ENCODE measurements around the gene STX11.
A peak's percentile ranks its signal among the peaks of the same experiment; 100 is the strongest.

The STX11 gene

DNA sequence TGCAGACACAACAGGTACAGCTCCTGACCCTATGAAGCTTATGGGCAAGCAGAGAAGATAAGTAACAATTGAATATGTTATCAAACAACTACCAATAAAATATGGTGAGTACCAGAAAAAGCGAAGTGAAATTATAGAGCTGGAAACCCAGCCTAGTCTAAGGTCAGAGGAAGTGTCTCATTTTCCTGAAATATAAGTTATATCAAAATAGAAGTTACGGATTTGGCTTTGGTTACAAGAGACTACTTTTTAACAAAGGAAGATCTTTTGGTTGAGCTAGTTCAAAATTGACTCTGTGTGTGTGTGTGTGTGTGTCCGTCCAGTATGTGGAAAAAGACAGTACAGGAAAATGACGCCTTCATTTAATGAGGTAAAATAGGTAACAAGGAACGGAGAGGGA lies 8.9 kb downstream of the STX11 start:
- Histone ChIP-seq H3K27me3 (ENCODE audit: insufficient read depth, low read length) (no peaks in the 10 kb centered on the region), H4K91ac (ENCODE audit: low read depth, low read length) (no peak overlapping the region), H4K8ac (ENCODE audit: low read depth, low read length) (no peak overlapping the region), H2BK12ac (ENCODE audit: low read length) (no peak overlapping the region), H3K27ac (ENCODE audit: low read depth, low read length) (no peak overlapping the region), H3K4me3 (ENCODE audit: low read depth, low read length) (no peak overlapping the region), H2AK5ac (ENCODE audit: low read length) (no peak overlapping the region), H3K9me3 (ENCODE audit: insufficient read depth, low read depth, low read length) (no peaks in the 10 kb centered on the region), H3K4ac (ENCODE audit: low read depth, low read length) (no peak overlapping the region), H3K23ac (ENCODE audit: low read length) (no peak overlapping the region), H3K9ac (ENCODE audit: low read length) (no peak overlapping the region), H4K12ac (ENCODE audit: low read depth, low read length) (no peak overlapping the region), H3K79me1 (ENCODE audit: low read length) (peaks cover 2% of the 10 kb centered on the region), H2BK5ac (ENCODE audit: low read depth, low read length, poor library complexity) (no peak overlapping the region), H2BK120ac (ENCODE audit: insufficient read depth, low read length, poor library complexity) (no peak overlapping the region), H3K14ac (ENCODE audit: low read length) (no peak overlapping the region), H2AFZ (ENCODE audit: insufficient read depth, low read length, poor library complexity) (no peak overlapping the region), H3K79me2 (ENCODE audit: control insufficient read depth, insufficient read depth, low read length, poor library complexity) (no peaks in the 10 kb centered on the region), H3K4me1 (ENCODE audit: control insufficient read depth in 1 of 2, insufficient read depth in 2 of 2, low read length in 2 of 2) (peaks cover 3 to 8% of the 10 kb centered on the region in 2 experiments), H3K4me2 (ENCODE audit: low read length) (no peak overlapping the region), H3K18ac (ENCODE audit: low read length) (no peak overlapping the region), H3K36me3 (ENCODE audit: control insufficient read depth in 1 of 2, insufficient read depth in 2 of 2, low read length in 2 of 2) (no peaks in the 10 kb centered on the region)
- DNase-seq, result no peak
- no CpG with 5 or more reads among the region's 5 CpGs for WGBS (ENCODE audit: extremely low coverage, insufficient coverage, insufficient read length)

DNA sequence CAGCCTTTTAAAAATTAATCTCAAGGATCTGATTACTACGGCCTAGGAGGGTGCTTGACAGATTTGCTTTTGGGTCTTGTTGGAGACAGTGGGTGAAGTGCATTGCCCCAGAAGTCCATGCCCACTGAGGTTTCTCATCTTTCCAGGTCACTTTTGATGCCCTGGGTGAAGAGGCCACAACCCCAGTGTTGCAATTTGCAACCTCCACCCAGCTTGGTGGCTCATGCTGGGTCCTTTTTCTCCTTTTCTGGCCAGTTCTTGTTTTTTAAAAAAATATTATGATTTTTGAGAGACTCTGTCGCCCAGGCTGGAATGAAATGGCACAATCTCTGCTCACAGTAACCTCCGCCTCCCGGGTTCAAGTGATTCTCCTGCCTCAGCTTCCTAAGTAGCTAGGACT lies 9.4 kb downstream of the STX11 start:
- Histone ChIP-seq H3K27me3 (ENCODE audit: insufficient read depth, low read length) (no peaks in the 10 kb centered on the region), H4K12ac (ENCODE audit: low read depth, low read length) (no peak overlapping the region), H3K27ac (ENCODE audit: low read depth, low read length) (no peak overlapping the region), H2AK5ac (ENCODE audit: low read length) (no peak overlapping the region), H3K4me1 (ENCODE audit: control insufficient read depth in 1 of 2, insufficient read depth in 2 of 2, low read length in 2 of 2) (peaks cover 3 to 8% of the 10 kb centered on the region in 2 experiments), H3K4me2 (ENCODE audit: low read length) (no peak overlapping the region), H3K36me3 (ENCODE audit: control insufficient read depth in 1 of 2, insufficient read depth in 2 of 2, low read length in 2 of 2) (no peaks in the 10 kb centered on the region), H3K14ac (ENCODE audit: low read length) (no peak overlapping the region), H3K9ac (ENCODE audit: low read length) (no peak overlapping the region), H4K8ac (ENCODE audit: low read depth, low read length) (no peak overlapping the region), H2BK5ac (ENCODE audit: low read depth, low read length, poor library complexity) (no peak overlapping the region), H2BK12ac (ENCODE audit: low read length) (no peak overlapping the region), H3K79me2 (ENCODE audit: control insufficient read depth, insufficient read depth, low read length, poor library complexity) (no peaks in the 10 kb centered on the region), H3K4me3 (ENCODE audit: low read depth, low read length) (no peak overlapping the region), H3K23ac (ENCODE audit: low read length) (peak overlapping the region; percentile 95), H2BK120ac (ENCODE audit: insufficient read depth, low read length, poor library complexity) (no peak overlapping the region), H3K4ac (ENCODE audit: low read depth, low read length) (no peak overlapping the region), H3K18ac (ENCODE audit: low read length) (no peak overlapping the region), H4K91ac (ENCODE audit: low read depth, low read length) (no peak overlapping the region), H3K79me1 (ENCODE audit: low read length) (peaks cover 2% of the 10 kb centered on the region), H3K9me3 (ENCODE audit: insufficient read depth, low read depth, low read length) (no peaks in the 10 kb centered on the region), H2AFZ (ENCODE audit: insufficient read depth, low read length, poor library complexity) (no peak overlapping the region)
- no peak for DNase-seq
- WGBS (ENCODE audit: extremely low coverage, insufficient coverage, insufficient read length), result no CpG with 5 or more reads among the region's 4 CpGs

DNA sequence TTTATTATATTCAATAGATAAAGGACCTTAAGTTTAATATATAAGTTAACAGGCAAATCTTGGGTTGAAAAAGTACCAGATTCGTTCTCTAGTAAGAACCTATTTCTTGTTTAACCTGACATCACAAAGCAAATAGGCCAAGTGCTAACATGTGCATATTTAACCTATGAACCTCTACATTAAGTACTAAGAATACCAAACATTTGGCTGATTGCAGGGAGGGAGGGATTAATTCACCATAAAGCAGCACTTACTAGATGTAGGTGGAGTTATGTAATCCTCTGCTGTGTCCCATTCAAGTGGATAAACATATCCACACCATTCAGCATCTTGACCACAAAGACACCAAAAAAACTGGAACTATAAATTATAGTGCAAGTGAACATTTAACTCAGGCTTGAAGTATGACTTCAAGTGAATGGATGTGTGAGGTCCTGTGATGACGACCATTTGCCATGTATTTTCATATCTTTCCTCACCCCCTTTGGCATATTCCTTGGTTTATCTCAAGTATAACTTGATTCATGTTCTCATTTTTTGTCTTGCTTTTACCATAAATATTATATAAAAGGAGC lies 10.2 kb downstream of the STX11 start:
- Histone ChIP-seq H3K23ac (ENCODE audit: low read length) (no peak overlapping the region), H2BK120ac (ENCODE audit: insufficient read depth, low read length, poor library complexity) (no peak overlapping the region), H3K18ac (ENCODE audit: low read length) (no peak overlapping the region), H2AK5ac (ENCODE audit: low read length) (no peak overlapping the region), H4K91ac (ENCODE audit: low read depth, low read length) (no peak overlapping the region), H3K79me2 (ENCODE audit: control insufficient read depth, insufficient read depth, low read length, poor library complexity) (no peaks in the 10 kb centered on the region), H3K9me3 (ENCODE audit: insufficient read depth, low read depth, low read length) (no peaks in the 10 kb centered on the region), H2AFZ (ENCODE audit: insufficient read depth, low read length, poor library complexity) (no peak overlapping the region), H3K27me3 (ENCODE audit: insufficient read depth, low read length) (no peaks in the 10 kb centered on the region), H3K27ac (ENCODE audit: low read depth, low read length) (no peak overlapping the region), H4K12ac (ENCODE audit: low read depth, low read length) (no peak overlapping the region), H4K8ac (ENCODE audit: low read depth, low read length) (no peak overlapping the region), H3K4me2 (ENCODE audit: low read length) (no peak overlapping the region), H3K4ac (ENCODE audit: low read depth, low read length) (no peak overlapping the region), H3K9ac (ENCODE audit: low read length) (no peak overlapping the region), H2BK12ac (ENCODE audit: low read length) (no peak overlapping the region), H3K79me1 (ENCODE audit: low read length) (peaks cover 2% of the 10 kb centered on the region), H3K4me1 (ENCODE audit: control insufficient read depth in 1 of 2, insufficient read depth in 2 of 2, low read length in 2 of 2) (peaks cover 3 to 8% of the 10 kb centered on the region in 2 experiments), H3K36me3 (ENCODE audit: control insufficient read depth in 1 of 2, insufficient read depth in 2 of 2, low read length in 2 of 2) (no peaks in the 10 kb centered on the region), H2BK5ac (ENCODE audit: low read depth, low read length, poor library complexity) (no peak overlapping the region), H3K14ac (ENCODE audit: low read length) (no peak overlapping the region), H3K4me3 (ENCODE audit: low read depth, low read length) (no peak overlapping the region)
- no CpG with 5 or more reads among the region's 2 CpGs for WGBS (ENCODE audit: extremely low coverage, insufficient coverage, insufficient read length)
- DNase-seq, result no peak

DNA sequence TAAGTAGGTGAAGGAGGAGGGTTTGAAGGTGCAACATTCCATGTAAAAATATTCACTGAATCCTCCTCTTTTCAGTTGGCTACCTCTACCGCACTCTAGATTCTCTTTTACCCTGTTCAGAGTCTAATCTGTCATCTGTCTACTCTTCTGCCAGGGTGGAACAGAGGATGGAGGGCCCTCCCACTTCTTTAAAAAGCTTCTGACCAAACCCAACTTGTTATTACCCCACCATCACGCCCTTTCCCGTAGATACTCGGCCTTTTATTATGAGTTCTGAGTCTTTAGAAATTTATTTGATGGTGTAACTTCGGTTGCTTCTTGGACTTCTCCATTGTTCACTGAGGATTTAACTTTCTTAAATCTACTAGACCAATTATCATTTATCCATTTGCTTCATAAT lies 11.7 kb downstream of the STX11 start:
- H3K27ac ChIP-seq (ENCODE audit: low read depth, low read length), result no peak overlapping the region
- no peak overlapping the region for H2BK120ac ChIP-seq (ENCODE audit: insufficient read depth, low read length, poor library complexity)
- H3K9me3 ChIP-seq (ENCODE audit: insufficient read depth, low read depth, low read length), result no peaks in the 10 kb centered on the region
- H3K4ac ChIP-seq (ENCODE audit: low read depth, low read length), result no peak overlapping the region
- H4K8ac ChIP-seq (ENCODE audit: low read depth, low read length), result no peak overlapping the region
- no peak overlapping the region for H4K91ac ChIP-seq (ENCODE audit: low read depth, low read length)
- no peak overlapping the region for H2AK5ac ChIP-seq (ENCODE audit: low read length)
- no peak overlapping the region for H2BK12ac ChIP-seq (ENCODE audit: low read length)
- H3K14ac ChIP-seq (ENCODE audit: low read length), result no peak overlapping the region
- no peak overlapping the region for H4K12ac ChIP-seq (ENCODE audit: low read depth, low read length)
- no peak overlapping the region for H3K23ac ChIP-seq (ENCODE audit: low read length)
- H3K27me3 ChIP-seq (ENCODE audit: insufficient read depth, low read length), result no peaks in the 10 kb centered on the region
- H3K4me3 ChIP-seq (ENCODE audit: low read depth, low read length), result no peak overlapping the region
- no peak overlapping the region for H3K9ac ChIP-seq (ENCODE audit: low read length)
- H2BK5ac ChIP-seq (ENCODE audit: low read depth, low read length, poor library complexity), result no peak overlapping the region
- no peak overlapping the region for H2AFZ ChIP-seq (ENCODE audit: insufficient read depth, low read length, poor library complexity)
- H3K4me1 ChIP-seq (ENCODE audit: control insufficient read depth in 1 of 2, insufficient read depth in 2 of 2, low read length in 2 of 2), result peaks cover 3 to 6% of the 10 kb centered on the region in 2 experiments
- no peaks in the 10 kb centered on the region for H3K79me2 ChIP-seq (ENCODE audit: control insufficient read depth, insufficient read depth, low read length, poor library complexity)
- peaks cover 2% of the 10 kb centered on the region for H3K79me1 ChIP-seq (ENCODE audit: low read length)
- H3K18ac ChIP-seq (ENCODE audit: low read length), result no peak overlapping the region
- H3K4me2 ChIP-seq (ENCODE audit: low read length), result no peak overlapping the region
- no peaks in the 10 kb centered on the region for H3K36me3 ChIP-seq (ENCODE audit: control insufficient read depth in 1 of 2, insufficient read depth in 2 of 2, low read length in 2 of 2)
- DNase-seq, result no peak
- WGBS (ENCODE audit: extremely low coverage, insufficient coverage, insufficient read length), result no CpG with 5 or more reads among the region's 5 CpGs
